Left ventricle myocardium inferior (tissue), 1 donor: ENCODE data around the gene USP51. TPM values are rescaled to one million over a fixed set of nuclear protein-coding genes. Genes with fewer than 3 reads are reported as not detected.
"Not testable (repeated sequence)": the region's sequence is repeated elsewhere in the genome, so short reads cannot be mapped to it uniquely, and the experiment has no call there.

ENCODE experiments used
- DNase-seq: peaks from one replicate; pipeline ENCODE4 v3.0.0-alpha.2; 2020
- H3K27ac ChIP-seq: fragments of 200-600 bp; replicated peaks from 2 replicates; pipeline ENCODE4 v1.8.0; 2021
- H3K27me3 ChIP-seq: fragments of 200-600 bp; 2 replicates; pipeline ENCODE4 v1.8.0; 2021; ENCODE audit warnings: low read depth
- H3K36me3 ChIP-seq: fragments of 200-600 bp; 2 replicates; pipeline ENCODE4 v1.8.0; 2021
- H3K4me1 ChIP-seq: fragments of 200-600 bp; 2 replicates; pipeline ENCODE4 v1.8.0; 2021
- H3K4me3 ChIP-seq: fragments of 200-600 bp; 2 replicates; pipeline ENCODE4 v1.8.0; 2021; ENCODE audit warnings: mild to moderate bottlenecking, moderate library complexity
- H3K9me3 ChIP-seq: fragments of 200-600 bp; replicated peaks from 2 replicates; pipeline ENCODE4 v1.8.0; 2021
- intact Hi-C: fragments of 100-400 bp; cut with micrococcal nuclease; formaldehyde crosslinking; loops from one replicate; pipeline ENCODE4 v1.11.0; 2022
- total RNA-seq: library from RNA; stranded (reverse); fragmentation: NEBNext Ultra II Directional; extraction: Animal tissue kit (Norgen Biotek cat#: 25700); gene quantifications from one replicate; pipeline ENCODE4 v1.2.1, GENCODE V29; 2021
- TF ChIP-seq, protein P1 (sequence below): fragments of 200-600 bp; IDR thresholded peaks from 2 replicates; pipeline ENCODE4 v1.8.0; 2021; ENCODE audit warnings: antibody characterized with exemption, mild to moderate bottlenecking, borderline replicate concordance
- donor health status: DM: no; HTN: yes; CAD: no; lungs with severe emphysema.

USP51 gene
- total RNA-seq, 1 donor from 2014 or later = 1.4 TPM

- H3K4me3 ChIP-seq, intact Hi-C loops, H3K27ac ChIP-seq, H3K9me3 ChIP-seq, H3K36me3 ChIP-seq, DNase-seq, H3K27me3 ChIP-seq: not testable (repeated sequence)
- H3K4me1 ChIP-seq = peaks cover 16% of the 10 kb centered on the region
These were observed 33.9 kb downstream of the USP51 start for GRCh38 chrX:55455708-55456107.

- intact Hi-C loops = no loop called here
- peak overlapping the region; percentile 88 for H3K27ac ChIP-seq
- no peaks in the 10 kb centered on the region for H3K9me3 ChIP-seq
- DNase-seq = no peak
- TF ChIP-seq, protein P1, sequence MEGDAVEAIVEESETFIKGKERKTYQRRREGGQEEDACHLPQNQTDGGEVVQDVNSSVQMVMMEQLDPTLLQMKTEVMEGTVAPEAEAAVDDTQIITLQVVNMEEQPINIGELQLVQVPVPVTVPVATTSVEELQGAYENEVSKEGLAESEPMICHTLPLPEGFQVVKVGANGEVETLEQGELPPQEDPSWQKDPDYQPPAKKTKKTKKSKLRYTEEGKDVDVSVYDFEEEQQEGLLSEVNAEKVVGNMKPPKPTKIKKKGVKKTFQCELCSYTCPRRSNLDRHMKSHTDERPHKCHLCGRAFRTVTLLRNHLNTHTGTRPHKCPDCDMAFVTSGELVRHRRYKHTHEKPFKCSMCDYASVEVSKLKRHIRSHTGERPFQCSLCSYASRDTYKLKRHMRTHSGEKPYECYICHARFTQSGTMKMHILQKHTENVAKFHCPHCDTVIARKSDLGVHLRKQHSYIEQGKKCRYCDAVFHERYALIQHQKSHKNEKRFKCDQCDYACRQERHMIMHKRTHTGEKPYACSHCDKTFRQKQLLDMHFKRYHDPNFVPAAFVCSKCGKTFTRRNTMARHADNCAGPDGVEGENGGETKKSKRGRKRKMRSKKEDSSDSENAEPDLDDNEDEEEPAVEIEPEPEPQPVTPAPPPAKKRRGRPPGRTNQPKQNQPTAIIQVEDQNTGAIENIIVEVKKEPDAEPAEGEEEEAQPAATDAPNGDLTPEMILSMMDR = no peak
- H3K27me3 ChIP-seq = no peaks in the 10 kb centered on the region
- peak overlapping the region; percentile 79 for H3K4me3 ChIP-seq
- no peaks in the 10 kb centered on the region for H3K36me3 ChIP-seq
- peaks cover 17% of the 10 kb centered on the region for H3K4me1 ChIP-seq
These were observed 36.9 kb downstream of the USP51 start for GRCh38 chrX:55452833-55453124.

DNA sequence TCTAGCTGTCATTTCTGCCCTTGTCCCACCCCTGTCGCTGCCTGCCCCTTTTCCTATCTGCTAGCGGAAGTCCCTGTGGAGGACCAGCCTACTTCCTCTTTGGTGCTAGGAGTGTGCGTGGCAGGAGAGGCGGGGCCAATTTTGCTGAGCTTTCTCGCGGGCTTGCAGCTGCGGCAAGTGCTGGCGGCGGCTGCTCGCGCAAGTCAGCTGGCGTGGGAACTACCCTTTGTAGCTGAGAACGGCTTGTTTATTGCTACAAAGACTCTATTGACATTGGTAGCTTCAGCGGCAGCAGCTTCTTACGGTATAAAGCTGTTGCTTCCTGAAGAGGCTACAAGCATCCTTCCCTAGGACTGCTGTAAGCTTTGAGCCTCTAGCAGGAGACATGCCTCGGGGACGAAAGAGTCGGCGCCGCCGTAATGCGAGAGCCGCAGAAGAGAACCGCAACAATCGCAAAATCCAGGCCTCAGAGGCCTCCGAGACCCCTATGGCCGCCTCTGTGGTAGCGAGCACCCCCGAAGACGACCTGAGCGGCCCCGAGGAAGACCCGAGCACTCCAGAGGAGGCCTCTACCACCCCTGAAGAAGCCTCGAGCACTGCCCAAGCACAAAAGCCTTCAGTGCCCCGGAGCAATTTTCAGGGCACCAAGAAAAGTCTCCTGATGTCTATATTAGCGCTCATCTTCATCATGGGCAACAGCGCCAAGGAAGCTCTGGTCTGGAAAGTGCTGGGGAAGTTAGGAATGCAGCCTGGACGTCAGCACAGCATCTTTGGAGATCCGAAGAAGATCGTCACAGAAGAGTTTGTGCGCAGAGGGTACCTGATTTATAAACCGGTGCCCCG is 37.4 kb downstream of the USP51 start, which contains the start of gene MAGEH1:
MAGEH1 (plus strand) TSS at position 138 of the 843 bp plus-strand sequence; CDS start at position 386, 248 bp downstream.
- H3K4me3 ChIP-seq = peak within 1 kb of the TSS; percentile 79
- H3K27me3 ChIP-seq = no peaks in the 10 kb centered on the region
- no peaks in the 10 kb centered on the region for H3K36me3 ChIP-seq
- H3K4me1 ChIP-seq = peaks cover 17% of the 10 kb centered on the region
- H3K27ac ChIP-seq = peak within 1 kb of the TSS; percentile 88
- TF ChIP-seq, protein P1 = no peak
- DNase-seq = peak; percentile 84
- no peaks in the 10 kb centered on the region for H3K9me3 ChIP-seq
- intact Hi-C loops = no loop called here

DNA sequence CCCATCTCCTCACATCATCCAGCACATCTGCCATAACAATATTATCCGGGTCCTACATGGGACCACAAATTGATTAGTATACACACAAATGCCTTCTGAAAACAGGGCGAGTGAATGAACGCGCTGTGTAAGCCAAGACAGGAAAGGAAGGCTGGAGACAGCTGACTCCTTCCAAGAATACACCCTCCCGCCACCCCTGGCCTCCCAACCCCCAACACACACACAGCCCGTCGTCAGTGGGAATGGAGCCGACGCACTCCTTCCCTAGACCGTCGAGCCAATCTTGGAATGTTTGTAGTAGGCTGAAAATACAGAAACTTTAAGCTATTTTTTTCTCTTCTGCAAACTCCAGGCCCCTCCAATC is 38.0 kb downstream of the USP51 start:
- no peaks in the 10 kb centered on the region for H3K27me3 ChIP-seq
- TF ChIP-seq, protein P1 = no peak
- peak overlapping the region; percentile 79 for H3K4me3 ChIP-seq
- H3K9me3 ChIP-seq = no peaks in the 10 kb centered on the region
- peaks cover 17% of the 10 kb centered on the region for H3K4me1 ChIP-seq
- no peak for DNase-seq
- no peaks in the 10 kb centered on the region for H3K36me3 ChIP-seq
- peak overlapping the region; percentile 88 for H3K27ac ChIP-seq
- intact Hi-C loops = no loop called here

GRCh38 chrX:55451141-55451540 is 38.5 kb downstream of the USP51 start:
- H3K4me3 ChIP-seq = peak overlapping the region; percentile 79
- intact Hi-C loops = no loop called here

GRCh38 chrX:55450259-55450658 is 39.4 kb downstream of the USP51 start:
- no peak for DNase-seq
- intact Hi-C loops = no loop called here

More at GRCh38 chrX:55451141-55451540, 38.5 kb downstream of the USP51 start:
- H3K36me3 ChIP-seq = no peaks in the 10 kb centered on the region
- TF ChIP-seq, protein P1 = no peak
- H3K9me3 ChIP-seq = no peaks in the 10 kb centered on the region
- no peaks in the 10 kb centered on the region for H3K27me3 ChIP-seq
- H3K27ac ChIP-seq = peak overlapping the region; percentile 88
- no peak for DNase-seq
- peaks cover 17% of the 10 kb centered on the region for H3K4me1 ChIP-seq

DNA sequence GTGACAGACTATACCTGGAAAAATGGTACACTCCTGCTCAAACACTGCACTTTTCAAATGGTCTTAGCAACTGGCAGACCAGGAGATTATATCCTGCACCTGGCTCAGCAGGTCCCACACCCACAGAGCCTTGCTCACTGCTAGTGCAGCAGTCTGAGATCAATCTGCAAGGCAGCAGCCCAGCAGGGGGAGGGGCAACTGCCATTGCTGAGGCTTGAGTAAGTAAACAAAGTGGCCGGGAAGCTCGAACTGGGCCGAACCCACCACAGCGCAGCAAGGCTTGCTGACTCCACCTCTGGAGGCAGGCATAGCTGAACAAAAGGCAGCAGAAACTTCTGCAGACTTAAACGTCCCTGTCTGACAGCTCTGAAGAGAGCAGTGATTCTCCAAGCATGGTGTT is 46.2 kb downstream of the USP51 start:
- intact Hi-C loops, H3K36me3 ChIP-seq, DNase-seq: not testable (repeated sequence)

More at GRCh38 chrX:55450259-55450658, 39.4 kb downstream of the USP51 start:
- H3K27me3 ChIP-seq = no peaks in the 10 kb centered on the region
- TF ChIP-seq, protein P1 = peak; percentile 26
- H3K36me3 ChIP-seq = no peaks in the 10 kb centered on the region
- no peak overlapping the region for H3K4me3 ChIP-seq
- peaks cover 17% of the 10 kb centered on the region for H3K4me1 ChIP-seq
- H3K9me3 ChIP-seq = no peaks in the 10 kb centered on the region
- no peak overlapping the region for H3K27ac ChIP-seq

More for the DNA sequence above, 46.2 kb downstream of the USP51 start:
- H3K4me3 ChIP-seq, H3K4me1 ChIP-seq, H3K27ac ChIP-seq, H3K27me3 ChIP-seq, H3K9me3 ChIP-seq: not testable (repeated sequence)
